HepG2 (cell line): ENCODE measurements around the gene FILIP1.

Experiments
- CREM ChIP-seq, 2 experiments: sonication (generic) in 1 of 2; formaldehyde crosslinking in 1 of 2; IDR thresholded peaks; 2 replicates each; pipeline versions ENCODE4 v1.4.0 to v1.6.1; 2016 to 2020; ENCODE audit warnings: antibody characterized with exemption in 1 of 2, mild to moderate bottlenecking in 1 of 2, missing genetic modification reagents in 1 of 2
- HDAC6 ChIP-seq: fragments of 200-600 bp; sonication (generic); IDR thresholded peaks from 2 replicates; pipeline ENCODE4 v1.7.0; 2017; ENCODE audit warnings: mild to moderate bottlenecking, antibody characterized with exemption, low read length, low read depth
- STAT6 ChIP-seq: sonication (generic); formaldehyde crosslinking; IDR thresholded peaks from 2 replicates; pipeline ENCODE4 v1.4.0; 2020; ENCODE audit warnings: missing genetic modification reagents, mild to moderate bottlenecking, borderline replicate concordance
- ZNF496 ChIP-seq: sonication (generic); formaldehyde crosslinking; IDR thresholded peaks from 2 replicates; pipeline ENCODE4 v1.8.1; 2023; ENCODE audit warnings: mild to moderate bottlenecking, moderate library complexity, missing genetic modification reagents; ENCODE audit not compliant: insufficient replicate concordance
- TF ChIP-seq, protein P1 (sequence below): sonication (generic); formaldehyde crosslinking; IDR thresholded peaks from 2 replicates; pipeline ENCODE4 v1.5.0; 2020; ENCODE audit warnings: mild to moderate bottlenecking, missing genetic modification reagents, moderate library complexity

DNA sequence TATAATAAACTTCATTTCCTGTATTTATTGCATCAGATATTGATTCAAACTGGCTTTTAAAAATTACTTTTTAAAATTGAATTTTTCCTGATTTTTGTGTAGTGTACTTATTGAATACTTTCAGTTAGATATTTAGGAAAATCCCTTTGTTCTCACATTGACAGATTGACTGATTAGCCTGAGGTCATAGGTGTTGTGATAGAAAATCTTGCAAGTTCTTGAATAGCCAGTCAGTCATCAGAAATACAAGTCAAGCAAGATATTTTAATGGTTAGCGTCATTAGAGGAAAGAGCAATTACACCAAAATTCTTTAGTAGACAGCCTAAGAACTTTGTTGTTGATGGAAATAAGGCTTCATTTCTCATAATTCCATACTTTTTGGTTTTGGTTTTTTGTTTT, 205.6 kb downstream of the FILIP1 start:
- TF ChIP-seq CREM (IDR thresholded peaks at IDR 0.05) (no peak), CREM (CRISPR knock-in tag; IDR thresholded peaks at IDR 0.05) (no peak), HDAC6 (no peak), ZNF496 (no peak), STAT6 (CRISPR knock-in tag) (no peak)
- TF ChIP-seq, protein P1, sequence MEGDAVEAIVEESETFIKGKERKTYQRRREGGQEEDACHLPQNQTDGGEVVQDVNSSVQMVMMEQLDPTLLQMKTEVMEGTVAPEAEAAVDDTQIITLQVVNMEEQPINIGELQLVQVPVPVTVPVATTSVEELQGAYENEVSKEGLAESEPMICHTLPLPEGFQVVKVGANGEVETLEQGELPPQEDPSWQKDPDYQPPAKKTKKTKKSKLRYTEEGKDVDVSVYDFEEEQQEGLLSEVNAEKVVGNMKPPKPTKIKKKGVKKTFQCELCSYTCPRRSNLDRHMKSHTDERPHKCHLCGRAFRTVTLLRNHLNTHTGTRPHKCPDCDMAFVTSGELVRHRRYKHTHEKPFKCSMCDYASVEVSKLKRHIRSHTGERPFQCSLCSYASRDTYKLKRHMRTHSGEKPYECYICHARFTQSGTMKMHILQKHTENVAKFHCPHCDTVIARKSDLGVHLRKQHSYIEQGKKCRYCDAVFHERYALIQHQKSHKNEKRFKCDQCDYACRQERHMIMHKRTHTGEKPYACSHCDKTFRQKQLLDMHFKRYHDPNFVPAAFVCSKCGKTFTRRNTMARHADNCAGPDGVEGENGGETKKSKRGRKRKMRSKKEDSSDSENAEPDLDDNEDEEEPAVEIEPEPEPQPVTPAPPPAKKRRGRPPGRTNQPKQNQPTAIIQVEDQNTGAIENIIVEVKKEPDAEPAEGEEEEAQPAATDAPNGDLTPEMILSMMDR (CRISPR knock-in tag) = no peak
